Loucy (cell line): ENCODE data around the gene WDR88.

ENCODE experiments used
- H2AFZ ChIP-seq: fragments of 200-600 bp; sonication (generic); 2 replicates; pipeline ENCODE4 v1.6.0; 2016; ENCODE audit warnings: antibody characterized with exemption, mild to moderate bottlenecking, low read length, moderate library complexity
- H3F3A ChIP-seq: fragments of 200-600 bp; 2 replicates; pipeline ENCODE4 v1.6.0; 2016; ENCODE audit warnings: antibody characterized with exemption, low read depth, mild to moderate bottlenecking
- H3K27me3 ChIP-seq: fragments of 200-600 bp; sonication (generic); 2 replicates; pipeline ENCODE4 v1.6.1; 2014; ENCODE audit warnings: low read length, mild to moderate bottlenecking; ENCODE audit not compliant: insufficient read depth, poor library complexity, severe bottlenecking
- H3K36me3 ChIP-seq: fragments of 200-600 bp; sonication (generic); 2 replicates; pipeline ENCODE4 v1.6.1; 2016; ENCODE audit warnings: low read length; ENCODE audit not compliant: insufficient read depth
- H3K4me1 ChIP-seq: fragments of 200-600 bp; sonication (generic); 2 replicates; pipeline ENCODE4 v1.5.1; 2014; ENCODE audit warnings: low read length, mild to moderate bottlenecking; ENCODE audit not compliant: insufficient read depth, poor library complexity, severe bottlenecking
- H3K4me2 ChIP-seq: fragments of 200-600 bp; sonication (generic); 2 replicates; pipeline ENCODE4 v1.6.0; 2014; ENCODE audit warnings: antibody characterized with exemption, low read length, low read depth, mild to moderate bottlenecking; ENCODE audit not compliant: poor library complexity, severe bottlenecking
- H3K4me3 ChIP-seq: fragments of 200-600 bp; sonication (generic); 2 replicates; pipeline ENCODE4 v1.5.1; 2014; ENCODE audit warnings: low read length, mild to moderate bottlenecking, mixed read lengths; ENCODE audit not compliant: poor library complexity, severe bottlenecking
- H3K79me2 ChIP-seq: fragments of 200-600 bp; sonication (generic); 2 replicates; pipeline ENCODE4 v1.6.1; 2014; ENCODE audit warnings: low read length; ENCODE audit not compliant: insufficient read depth
- H3K9ac ChIP-seq: fragments of 200-600 bp; sonication (generic); 2 replicates; pipeline ENCODE4 v1.6.0; 2014; ENCODE audit warnings: mild to moderate bottlenecking, low read depth, low read length, moderate library complexity; ENCODE audit not compliant: poor library complexity, severe bottlenecking
- H3K9me2 ChIP-seq: fragments of 200-600 bp; sonication (generic); replicated peaks from 2 replicates; pipeline ENCODE4 v1.6.1; 2016; ENCODE audit warnings: low read depth, low read length, mixed read lengths
- H3K9me3 ChIP-seq: fragments of 200-600 bp; sonication (generic); 2 replicates; pipeline ENCODE4 v1.6.1; 2014; ENCODE audit warnings: mild to moderate bottlenecking, antibody characterized with exemption, low read length, low read depth; ENCODE audit not compliant: insufficient read depth
- H4K20me1 ChIP-seq: fragments of 200-600 bp; sonication (generic); 2 replicates; pipeline ENCODE4 v1.6.0; 2014; ENCODE audit warnings: antibody characterized with exemption, low read length, mild to moderate bottlenecking; ENCODE audit not compliant: insufficient read depth, poor library complexity, severe bottlenecking
- EZH2phosphoT487 ChIP-seq: fragments of 200-600 bp; IDR thresholded peaks from 2 replicates; pipeline ENCODE4 v1.6.1; 2018; ENCODE audit warnings: antibody characterized with exemption, mild to moderate bottlenecking, moderate library complexity, borderline replicate concordance
- TF ChIP-seq, protein P1 (sequence below): fragments of 200-600 bp; sonication (generic); conservative IDR thresholded peaks from 2 replicates; pipeline ENCODE4 v1.5.1; 2014; ENCODE audit warnings: mild to moderate bottlenecking, antibody characterized with exemption, low read length

Gene WDR88

DNA sequence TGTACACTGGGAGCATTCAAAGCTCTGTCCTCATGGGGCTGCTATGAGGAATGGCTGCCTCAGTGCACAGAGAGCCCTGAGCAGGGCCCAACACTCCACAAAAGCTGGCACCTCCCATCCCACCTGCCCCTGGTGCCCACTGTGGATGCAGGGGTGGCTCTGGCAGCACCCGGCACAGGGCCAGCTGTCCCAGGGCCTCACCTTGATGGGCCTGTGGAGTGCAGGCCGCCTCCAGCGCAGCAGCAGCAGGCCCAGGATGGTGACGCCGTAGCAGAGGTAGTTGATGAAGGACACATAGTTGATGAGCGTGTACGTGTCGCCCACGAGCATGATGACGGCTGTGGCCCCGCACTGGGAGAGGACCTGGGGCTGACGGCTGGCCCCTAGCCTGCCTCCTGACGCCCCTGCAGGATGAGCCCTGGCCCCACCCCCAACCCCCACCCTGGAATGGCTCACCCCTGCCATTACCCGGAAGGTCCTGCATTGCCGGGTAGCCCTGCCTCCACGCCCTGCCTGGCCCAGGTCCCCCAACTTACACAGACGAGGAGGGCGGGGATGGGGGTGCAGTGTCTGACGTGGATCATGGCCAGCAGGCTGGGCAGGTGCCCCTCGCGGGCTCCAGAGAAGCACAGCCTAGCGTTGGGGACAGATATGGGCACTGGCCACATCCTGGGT is 78.5 kb downstream of the WDR88 start:
- Histone ChIP-seq H3K9me3 (no peaks in the 10 kb centered on the region), H4K20me1 (no peaks in the 10 kb centered on the region), H3K4me1 (peaks cover 21% of the 10 kb centered on the region), H3K27me3 (no peaks in the 10 kb centered on the region), H3K9me2 (no peaks in the 10 kb centered on the region), H3K4me3 (no peak overlapping the region), H3K36me3 (no peaks in the 10 kb centered on the region), H2AFZ (no peak overlapping the region), H3K4me2 (no peak overlapping the region), H3K79me2 (no peaks in the 10 kb centered on the region), H3K9ac (no peak overlapping the region), H3F3A (no peaks in the 10 kb centered on the region)
- TF ChIP-seq EZH2phosphoT487, result no peak
- TF ChIP-seq, protein P1, sequence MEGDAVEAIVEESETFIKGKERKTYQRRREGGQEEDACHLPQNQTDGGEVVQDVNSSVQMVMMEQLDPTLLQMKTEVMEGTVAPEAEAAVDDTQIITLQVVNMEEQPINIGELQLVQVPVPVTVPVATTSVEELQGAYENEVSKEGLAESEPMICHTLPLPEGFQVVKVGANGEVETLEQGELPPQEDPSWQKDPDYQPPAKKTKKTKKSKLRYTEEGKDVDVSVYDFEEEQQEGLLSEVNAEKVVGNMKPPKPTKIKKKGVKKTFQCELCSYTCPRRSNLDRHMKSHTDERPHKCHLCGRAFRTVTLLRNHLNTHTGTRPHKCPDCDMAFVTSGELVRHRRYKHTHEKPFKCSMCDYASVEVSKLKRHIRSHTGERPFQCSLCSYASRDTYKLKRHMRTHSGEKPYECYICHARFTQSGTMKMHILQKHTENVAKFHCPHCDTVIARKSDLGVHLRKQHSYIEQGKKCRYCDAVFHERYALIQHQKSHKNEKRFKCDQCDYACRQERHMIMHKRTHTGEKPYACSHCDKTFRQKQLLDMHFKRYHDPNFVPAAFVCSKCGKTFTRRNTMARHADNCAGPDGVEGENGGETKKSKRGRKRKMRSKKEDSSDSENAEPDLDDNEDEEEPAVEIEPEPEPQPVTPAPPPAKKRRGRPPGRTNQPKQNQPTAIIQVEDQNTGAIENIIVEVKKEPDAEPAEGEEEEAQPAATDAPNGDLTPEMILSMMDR, result no peak

DNA sequence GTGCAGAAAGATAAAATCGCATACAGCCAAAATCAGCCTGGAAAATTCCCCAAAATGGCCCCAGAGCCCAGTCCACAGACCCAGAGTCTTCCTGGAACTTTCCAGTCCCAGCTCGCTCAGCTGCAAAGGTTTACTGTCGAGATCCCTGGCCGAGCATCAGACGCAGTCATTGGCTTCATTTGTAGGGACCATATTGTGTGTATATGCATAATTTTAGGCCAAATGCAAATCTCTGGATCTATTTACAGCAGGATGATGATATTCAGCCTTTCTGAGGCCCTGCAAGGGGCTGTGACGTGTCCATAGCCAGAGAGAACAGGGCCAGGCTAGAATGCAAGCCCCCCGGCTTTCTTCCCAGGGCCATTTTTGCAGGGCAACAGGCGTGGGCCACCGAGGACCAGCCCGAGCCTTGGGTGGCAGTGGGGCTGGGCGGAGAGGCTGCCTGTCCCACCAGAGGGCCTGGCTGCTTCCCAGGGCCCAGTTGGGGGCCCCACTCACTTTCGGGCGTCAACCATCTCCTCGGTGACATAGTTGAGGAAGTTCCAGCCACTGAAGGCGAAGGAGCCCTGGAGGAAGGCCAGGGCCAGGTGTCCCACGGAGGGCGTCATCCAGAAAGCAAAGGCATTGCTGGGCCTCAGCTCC is 80.0 kb downstream of the WDR88 start:
- TF ChIP-seq EZH2phosphoT487, result no peak
- TF ChIP-seq, protein P1, result no peak
- no peaks in the 10 kb centered on the region for H3K36me3 ChIP-seq
- H3K4me2 ChIP-seq, result no peak overlapping the region
- H3K4me1 ChIP-seq, result peaks cover 21% of the 10 kb centered on the region
- H3K27me3 ChIP-seq, result no peaks in the 10 kb centered on the region
- H3K79me2 ChIP-seq, result no peaks in the 10 kb centered on the region
- no peak overlapping the region for H3K9ac ChIP-seq
- no peak overlapping the region for H2AFZ ChIP-seq
- H3K9me2 ChIP-seq, result no peaks in the 10 kb centered on the region
- no peaks in the 10 kb centered on the region for H3F3A ChIP-seq
- H3K9me3 ChIP-seq, result no peaks in the 10 kb centered on the region
- no peak overlapping the region for H3K4me3 ChIP-seq
- H4K20me1 ChIP-seq, result no peaks in the 10 kb centered on the region

DNA sequence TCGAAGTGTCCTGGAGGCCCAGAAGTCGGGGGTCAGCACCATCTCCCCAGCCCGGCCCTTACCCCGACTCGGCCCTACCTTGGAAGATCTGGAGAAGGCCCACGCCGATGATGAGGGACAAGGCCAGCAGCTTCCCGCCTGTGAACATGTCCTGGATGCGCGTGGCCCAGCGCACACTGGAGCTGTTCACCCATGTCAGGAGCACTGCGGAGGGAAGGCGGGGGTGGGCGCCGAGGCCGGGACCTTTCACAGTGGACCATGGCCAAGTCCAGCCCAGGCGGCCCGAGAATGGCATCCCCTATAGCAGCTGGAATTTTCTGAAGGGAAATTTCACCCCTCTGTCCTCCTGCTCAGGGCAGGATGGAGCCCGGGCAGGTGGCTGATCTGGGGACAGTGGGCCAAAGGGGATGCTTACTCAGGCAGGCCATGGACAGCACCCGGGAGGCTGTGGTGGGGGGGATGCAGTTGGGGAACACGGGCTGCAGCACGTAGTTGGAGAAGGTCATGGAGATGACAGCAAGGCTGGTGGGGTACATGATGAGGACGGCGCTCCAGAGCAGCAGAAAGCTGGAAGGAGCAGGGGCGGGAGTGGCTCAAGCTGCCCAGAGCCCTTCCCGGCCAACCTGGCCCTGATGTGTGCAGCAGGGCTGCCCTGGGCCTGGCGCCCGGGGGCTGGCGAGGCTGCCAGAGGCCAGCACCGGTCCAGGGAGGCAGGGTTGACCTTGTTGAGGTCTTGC is 80.7 kb downstream of the WDR88 start:
- Histone ChIP-seq H3K9me2 (no peaks in the 10 kb centered on the region), H3K79me2 (no peaks in the 10 kb centered on the region), H3K4me2 (no peak overlapping the region), H3K9ac (no peak overlapping the region), H3K4me3 (no peak overlapping the region), H3K4me1 (peaks cover 18% of the 10 kb centered on the region), H2AFZ (no peak overlapping the region), H3K36me3 (no peaks in the 10 kb centered on the region), H3K27me3 (no peaks in the 10 kb centered on the region), H3K9me3 (no peaks in the 10 kb centered on the region), H4K20me1 (no peaks in the 10 kb centered on the region), H3F3A (no peaks in the 10 kb centered on the region)
- no peak for TF ChIP-seq EZH2phosphoT487
- TF ChIP-seq, protein P1, result no peak
